A549 (cell line): ENCODE data around the gene CUZD1. TPM values are rescaled to one million over a fixed set of nuclear protein-coding genes. Genes with fewer than 3 reads are reported as not detected.

ENCODE experiments used
- ATAC-seq, 2 experiments: fragments of 200-7000 bp in 1 of 2; fragments of >200 bp in 1 of 2; cut with Nextera tagmentation in 1 of 2; cut with Tn5 transposase in 1 of 2; 3 replicates each; pipeline versions ENCODE4 v1.8.0 to v1.9.1; 2018 to 2020; ENCODE audit warnings: mild to moderate bottlenecking in 1 of 2, moderate library complexity in 1 of 2
- CTCF ChIA-PET: fragments of 300-600 bp; sonication (Branson Sonifier 250); formaldehyde crosslinking; extraction: SDS; loops from one replicate; lab custom pipeline; 2021; ENCODE audit warnings: antibody characterized with exemption, inconsistent platforms; lab: Yijun Ruan, JAX
- POLR2A ChIA-PET: fragments of 350-600 bp; formaldehyde crosslinking; extraction: SDS; loops from one replicate; lab custom pipeline; 2021; ENCODE audit warnings: antibody characterized with exemption, inconsistent platforms; lab: Yijun Ruan, JAX
- DNase-seq, 2 experiments: peaks; one replicate each; pipeline versions ENCODE4 v3.0.0 to v3.0.0-alpha.2; 2011 to 2016; ENCODE audit warnings: low read depth in 1 of 2, low spot score in 1 of 2
- FAIRE-seq: peaks from 2 replicates; lab custom pipeline; 2011; peaks lifted over from hg19 to GRCh38; lab: Jason Lieb, UNC
- H3K27ac ChIP-seq, 2 experiments: fragments of >200 bp; sonication (Bioruptor Twin); formaldehyde crosslinking; 3 replicates each; pipeline ENCODE4 v1.5.1; 2016 to 2017
- H3K4me1 ChIP-seq: fragments of >200 bp; sonication (Bioruptor Twin); formaldehyde crosslinking; 3 replicates; pipeline ENCODE4 v1.6.1; 2016
- H3K4me2 ChIP-seq: fragments of >200 bp; sonication (Bioruptor Twin); formaldehyde crosslinking; 3 replicates; pipeline ENCODE4 v1.6.1; 2016
- H3K4me3 ChIP-seq: fragments of >200 bp; sonication (Bioruptor Twin); formaldehyde crosslinking; 3 replicates; pipeline ENCODE4 v1.5.1; 2016
- H3K9me3 ChIP-seq: fragments of >200 bp; sonication (Bioruptor Twin); formaldehyde crosslinking; 3 replicates; pipeline ENCODE4 v1.6.1; 2016
- BHLHE40 ChIP-seq: IDR thresholded peaks from 2 replicates; pipeline ENCODE4 v1.6.1; 2012; ENCODE audit warnings: low read depth, low read length, inconsistent platforms
- CBX8 ChIP-seq: fragments of 200-600 bp; sonication (generic); IDR thresholded peaks from 2 replicates; pipeline ENCODE4 v1.6.1; 2016
- EHMT2 ChIP-seq: fragments of 200-600 bp; sonication (generic); IDR thresholded peaks from 2 replicates; pipeline ENCODE4 v1.6.1; 2016; ENCODE audit warnings: antibody characterized with exemption, low read depth, mild to moderate bottlenecking, moderate library complexity
- ESRRA ChIP-seq: fragments of 150-350 bp; IDR thresholded peaks from 2 replicates; pipeline ENCODE4 v1.6.1; 2014; ENCODE audit warnings: mild to moderate bottlenecking, low read length, borderline replicate concordance
- FOSB ChIP-seq: fragments of 250-450 bp; sonication (Bioruptor Pico); IDR thresholded peaks from 2 replicates; pipeline ENCODE4 v1.5.0; 2020; ENCODE audit warnings: mild to moderate bottlenecking, moderate library complexity
- FOSL2 ChIP-seq, 2 experiments: fragments of 450-650 bp in 1 of 2; fragments of >200 bp in 1 of 2; sonication (Bioruptor Twin) in 1 of 2; formaldehyde crosslinking; IDR thresholded peaks; 2 replicates each; pipeline versions ENCODE4 v1.5.0 to v1.6.1; 2016 to 2020; ENCODE audit warnings: mild to moderate bottlenecking in 1 of 2, moderate library complexity in 1 of 2
- HMGXB4 ChIP-seq: fragments of 250-450 bp; sonication (Bioruptor Pico); IDR thresholded peaks from 2 replicates; pipeline ENCODE4 v1.5.0; 2021; ENCODE audit warnings: mild to moderate bottlenecking, moderate library complexity, borderline replicate concordance
- HOXB13 ChIP-seq: fragments of 250-450 bp; sonication (Bioruptor Pico); IDR thresholded peaks from 2 replicates; pipeline ENCODE4 v1.5.0; 2020; ENCODE audit warnings: low read depth, mild to moderate bottlenecking, moderate library complexity
- MAX ChIP-seq: IDR thresholded peaks from 2 replicates; pipeline ENCODE4 v1.6.1; 2012
- MAZ ChIP-seq: fragments of 150-350 bp; IDR thresholded peaks from 2 replicates; pipeline ENCODE4 v1.6.1; 2014; ENCODE audit warnings: antibody characterized with exemption, low read depth, low read length, borderline replicate concordance
- MYC ChIP-seq: IDR thresholded peaks from 2 replicates; pipeline ENCODE4 v1.6.1; 2012; ENCODE audit warnings: mild to moderate bottlenecking, inconsistent platforms, low read length, improper control_type of control experiment, borderline replicate concordance
- NFE2L2 ChIP-seq: fragments of 150-350 bp; conservative IDR thresholded peaks from 2 replicates; pipeline ENCODE4 v1.6.1; 2014; ENCODE audit warnings: low read length
- NPAS2 ChIP-seq: fragments of 250-450 bp; sonication (Bioruptor Pico); IDR thresholded peaks from 2 replicates; pipeline ENCODE4 v1.8.0; 2022; ENCODE audit warnings: mild to moderate bottlenecking, moderate library complexity, borderline replicate concordance
- NR3C1 ChIP-seq: fragments of >200 bp; sonication (Bioruptor Twin); formaldehyde crosslinking; IDR thresholded peaks from 3 replicates; pipeline ENCODE4 v1.6.1; 2017
- PBX3 ChIP-seq: IDR thresholded peaks from 2 replicates; pipeline ENCODE4 v1.6.1; 2012
- PHF8 ChIP-seq: fragments of 200-600 bp; sonication (generic); IDR thresholded peaks from 2 replicates; pipeline ENCODE4 v1.6.1; 2016; ENCODE audit warnings: low read depth, mild to moderate bottlenecking, antibody characterized with exemption, moderate library complexity, borderline replicate concordance
- RARB ChIP-seq: fragments of 250-450 bp; sonication (Bioruptor Pico); IDR thresholded peaks from 2 replicates; pipeline ENCODE4 v1.8.0; 2021; ENCODE audit warnings: mild to moderate bottlenecking, moderate library complexity
- RCOR1 ChIP-seq: fragments of 150-350 bp; IDR thresholded peaks from 2 replicates; pipeline ENCODE4 v1.6.1; 2014; ENCODE audit warnings: antibody characterized with exemption, low read length, low read depth
- RNF2 ChIP-seq: fragments of 200-600 bp; sonication (generic); IDR thresholded peaks from 2 replicates; pipeline ENCODE4 v1.6.1; 2016; ENCODE audit warnings: low read depth, mild to moderate bottlenecking, antibody characterized with exemption, moderate library complexity, borderline replicate concordance
- SREBF2 ChIP-seq: fragments of 450-650 bp; IDR thresholded peaks from 2 replicates; pipeline ENCODE4 v1.6.1; 2014; ENCODE audit warnings: mild to moderate bottlenecking, moderate library complexity
- ZFP36 ChIP-seq: fragments of 450-650 bp; IDR thresholded peaks from 2 replicates; pipeline ENCODE4 v1.6.1; 2014; ENCODE audit warnings: borderline replicate concordance; ENCODE audit not compliant: partially characterized antibody
- ZNF302 ChIP-seq: fragments of 250-450 bp; sonication (Bioruptor Pico); IDR thresholded peaks from 2 replicates; pipeline ENCODE4 v1.9.0; 2021; ENCODE audit warnings: inconsistent platforms, mild to moderate bottlenecking, moderate library complexity
- ZSCAN20 ChIP-seq: fragments of 250-450 bp; sonication (Bioruptor Pico); IDR thresholded peaks from 2 replicates; pipeline ENCODE4 v1.8.0; 2022; ENCODE audit warnings: mild to moderate bottlenecking, moderate library complexity
- WGBS: methylation state at CpG from one replicate; pipeline ENCODE4 v1.1.6; 2017; ENCODE audit errors: missing lambda C conversion rate; 5-methylcytosine and 5-hydroxymethylcytosine counted together
- polyA plus RNA-seq, 4 experiments: library from polyadenylated mRNA; depleted of rRNA in 3 of 4; stranded (reverse); fragments of >200 nt; fragmentation: RNase III in 1 of 4; extraction: RNeasy Plus Mini Kit Qiagen cat#74134 plus additional on column Dnase treatment in 1 of 4; gene quantifications; 2 replicates in 3 of 4; 3 replicates in 1 of 4; pipeline ENCODE4 v1.2.3, GENCODE V29; 2011 to 2017
- TF ChIP-seq, protein P1 (sequence below): fragments of >200 bp; sonication (Bioruptor Twin); formaldehyde crosslinking; IDR thresholded peaks from 3 replicates; pipeline ENCODE4 v1.5.1; 2016
- TF ChIP-seq, protein P2 (sequence below): fragments of 200-600 bp; sonication (generic); IDR thresholded peaks from 2 replicates; pipeline ENCODE4 v1.6.1; 2016; ENCODE audit warnings: antibody characterized with exemption, mild to moderate bottlenecking, moderate library complexity

CUZD1 gene
- polyA plus RNA-seq, 2 of the 4 experiments (the other 2 are of a cell fraction): 1.4 to 2.8 TPM

GRCh38 chr10:122822973-122823690, 22.5 kb downstream of the CUZD1 start:
- ATAC-seq (peak in 1 of 2 experiments; percentile 14; a peak in 1 of 6 replicates), FAIRE-seq (no peak), DNase-seq (no peak)
- Histone ChIP-seq H3K4me3 (no peak overlapping the region), H3K27ac (no peak overlapping the region), H3K4me1 (no peaks in the 10 kb centered on the region)
- ChIA-PET CTCF (interaction anchor here (0.8 kb wide), 1 partner anchor 90 kb away, joined by 3 read pairs; no protein-coding TSS in a partner anchor), POLR2A (no interaction called here)
- WGBS: 38% methylated on average over 9 of the region's 11 CpGs
- TF ChIP-seq NR3C1 (no peak), MYC (no peak), PHF8 (no peak), ZNF302 (CRISPR knock-in tag) (no peak), PBX3 (no peak), HOXB13 (no peak), FOSB (CRISPR knock-in tag) (no peak), ZSCAN20 (CRISPR knock-in tag) (no peak), HMGXB4 (no peak), RNF2 (no peak)
- TF ChIP-seq, protein P1, sequence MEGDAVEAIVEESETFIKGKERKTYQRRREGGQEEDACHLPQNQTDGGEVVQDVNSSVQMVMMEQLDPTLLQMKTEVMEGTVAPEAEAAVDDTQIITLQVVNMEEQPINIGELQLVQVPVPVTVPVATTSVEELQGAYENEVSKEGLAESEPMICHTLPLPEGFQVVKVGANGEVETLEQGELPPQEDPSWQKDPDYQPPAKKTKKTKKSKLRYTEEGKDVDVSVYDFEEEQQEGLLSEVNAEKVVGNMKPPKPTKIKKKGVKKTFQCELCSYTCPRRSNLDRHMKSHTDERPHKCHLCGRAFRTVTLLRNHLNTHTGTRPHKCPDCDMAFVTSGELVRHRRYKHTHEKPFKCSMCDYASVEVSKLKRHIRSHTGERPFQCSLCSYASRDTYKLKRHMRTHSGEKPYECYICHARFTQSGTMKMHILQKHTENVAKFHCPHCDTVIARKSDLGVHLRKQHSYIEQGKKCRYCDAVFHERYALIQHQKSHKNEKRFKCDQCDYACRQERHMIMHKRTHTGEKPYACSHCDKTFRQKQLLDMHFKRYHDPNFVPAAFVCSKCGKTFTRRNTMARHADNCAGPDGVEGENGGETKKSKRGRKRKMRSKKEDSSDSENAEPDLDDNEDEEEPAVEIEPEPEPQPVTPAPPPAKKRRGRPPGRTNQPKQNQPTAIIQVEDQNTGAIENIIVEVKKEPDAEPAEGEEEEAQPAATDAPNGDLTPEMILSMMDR: no peak
- TF ChIP-seq, all 56 proteins: peak for 0
- H3K4me2 ChIP-seq: no peak overlapping the region
- no peaks in the 10 kb centered on the region for H3K9me3 ChIP-seq

GRCh38 chr10:122821808-122822207, 23.8 kb downstream of the CUZD1 start:
- Histone ChIP-seq H3K9me3 (no peaks in the 10 kb centered on the region), H3K4me1 (no peaks in the 10 kb centered on the region), H3K27ac (no peak overlapping the region), H3K4me2 (no peak overlapping the region), H3K4me3 (no peak overlapping the region)
- 32% methylated on average over 3 of the region's 3 CpGs for WGBS
- ChIA-PET CTCF (no interaction called here), POLR2A (no interaction called here)
- FAIRE-seq (no peak), ATAC-seq (no peak), DNase-seq (no peak)
- no peak for TF ChIP-seq EHMT2
- TF ChIP-seq CBX8: no peak
- no peak for TF ChIP-seq FOSL2 (IDR thresholded peaks at IDR 0.05)
- no peak for TF ChIP-seq FOSL2 (CRISPR knock-in tag; IDR thresholded peaks at IDR 0.05)
- TF ChIP-seq BHLHE40: no peak
- no peak for TF ChIP-seq HMGXB4
- TF ChIP-seq SREBF2: no peak
- no peak for TF ChIP-seq NPAS2
- TF ChIP-seq RARB (CRISPR knock-in tag): no peak
- no peak for TF ChIP-seq NFE2L2
- no peak for TF ChIP-seq MAX
- TF ChIP-seq MAZ: no peak
- TF ChIP-seq FOSB (CRISPR knock-in tag): no peak
- no peak for TF ChIP-seq ZFP36
- TF ChIP-seq ESRRA: no peak
- TF ChIP-seq, protein P2, sequence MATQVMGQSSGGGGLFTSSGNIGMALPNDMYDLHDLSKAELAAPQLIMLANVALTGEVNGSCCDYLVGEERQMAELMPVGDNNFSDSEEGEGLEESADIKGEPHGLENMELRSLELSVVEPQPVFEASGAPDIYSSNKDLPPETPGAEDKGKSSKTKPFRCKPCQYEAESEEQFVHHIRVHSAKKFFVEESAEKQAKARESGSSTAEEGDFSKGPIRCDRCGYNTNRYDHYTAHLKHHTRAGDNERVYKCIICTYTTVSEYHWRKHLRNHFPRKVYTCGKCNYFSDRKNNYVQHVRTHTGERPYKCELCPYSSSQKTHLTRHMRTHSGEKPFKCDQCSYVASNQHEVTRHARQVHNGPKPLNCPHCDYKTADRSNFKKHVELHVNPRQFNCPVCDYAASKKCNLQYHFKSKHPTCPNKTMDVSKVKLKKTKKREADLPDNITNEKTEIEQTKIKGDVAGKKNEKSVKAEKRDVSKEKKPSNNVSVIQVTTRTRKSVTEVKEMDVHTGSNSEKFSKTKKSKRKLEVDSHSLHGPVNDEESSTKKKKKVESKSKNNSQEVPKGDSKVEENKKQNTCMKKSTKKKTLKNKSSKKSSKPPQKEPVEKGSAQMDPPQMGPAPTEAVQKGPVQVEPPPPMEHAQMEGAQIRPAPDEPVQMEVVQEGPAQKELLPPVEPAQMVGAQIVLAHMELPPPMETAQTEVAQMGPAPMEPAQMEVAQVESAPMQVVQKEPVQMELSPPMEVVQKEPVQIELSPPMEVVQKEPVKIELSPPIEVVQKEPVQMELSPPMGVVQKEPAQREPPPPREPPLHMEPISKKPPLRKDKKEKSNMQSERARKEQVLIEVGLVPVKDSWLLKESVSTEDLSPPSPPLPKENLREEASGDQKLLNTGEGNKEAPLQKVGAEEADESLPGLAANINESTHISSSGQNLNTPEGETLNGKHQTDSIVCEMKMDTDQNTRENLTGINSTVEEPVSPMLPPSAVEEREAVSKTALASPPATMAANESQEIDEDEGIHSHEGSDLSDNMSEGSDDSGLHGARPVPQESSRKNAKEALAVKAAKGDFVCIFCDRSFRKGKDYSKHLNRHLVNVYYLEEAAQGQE: no peak
- TF ChIP-seq RCOR1: no peak
